Iris pigment epithelial cell (primary cell): ENCODE data around the gene WIZ.

Experiments
- DNase-seq: peaks from one replicate; pipeline ENCODE4 v3.0.0-alpha.2; 2011; ENCODE audit warnings: low read depth

Gene WIZ

GRCh38 chr19:15374105-15374651 is 75.6 kb downstream of the WIZ start:
- DNase-seq: no peak

DNA sequence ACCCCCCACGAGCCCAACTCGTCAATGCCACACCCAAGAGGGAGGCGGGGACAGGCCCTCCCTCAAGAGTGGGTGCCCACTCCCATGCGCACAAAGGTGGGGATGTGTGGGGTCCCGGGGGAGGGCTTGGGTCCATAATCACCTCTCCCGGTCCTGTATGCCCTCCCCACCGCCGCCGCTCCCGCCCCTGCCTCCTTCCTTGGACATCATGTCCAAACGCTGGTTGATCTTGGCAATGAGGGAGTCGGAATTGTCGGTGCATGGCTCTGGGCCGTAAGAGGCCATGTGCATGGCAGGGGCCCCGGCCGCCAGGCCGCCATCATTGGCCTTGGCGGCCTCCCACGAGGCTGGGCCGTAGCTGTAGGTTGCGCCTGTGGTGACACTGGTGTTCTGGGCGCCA is 76.1 kb downstream of the WIZ start:
- no peak for DNase-seq

DNA sequence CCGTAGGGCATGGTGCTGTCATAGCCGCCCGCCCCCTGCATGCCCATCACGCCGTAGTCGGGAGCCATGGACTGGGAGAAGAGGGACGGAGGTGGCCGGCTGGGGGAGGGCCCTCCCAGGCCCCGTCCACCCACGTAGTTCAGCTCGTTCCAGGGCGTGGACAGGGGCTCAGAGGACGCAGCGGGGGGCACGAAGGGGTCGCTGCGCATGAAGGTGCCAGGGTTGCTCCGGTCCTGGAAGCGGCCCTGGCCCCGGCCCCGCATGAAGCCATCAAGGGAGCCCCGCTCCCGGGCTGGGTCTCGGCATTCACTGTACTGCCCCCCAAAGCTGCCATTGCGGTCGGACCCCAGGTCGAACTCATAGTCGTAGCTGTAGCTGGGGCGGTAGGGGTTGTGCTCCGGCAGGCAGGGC is 76.9 kb downstream of the WIZ start:
- no peak for DNase-seq

- no peak for DNase-seq
These were observed 77.3 kb downstream of the WIZ start for GRCh38 chr19:15372470-15372869.

DNA sequence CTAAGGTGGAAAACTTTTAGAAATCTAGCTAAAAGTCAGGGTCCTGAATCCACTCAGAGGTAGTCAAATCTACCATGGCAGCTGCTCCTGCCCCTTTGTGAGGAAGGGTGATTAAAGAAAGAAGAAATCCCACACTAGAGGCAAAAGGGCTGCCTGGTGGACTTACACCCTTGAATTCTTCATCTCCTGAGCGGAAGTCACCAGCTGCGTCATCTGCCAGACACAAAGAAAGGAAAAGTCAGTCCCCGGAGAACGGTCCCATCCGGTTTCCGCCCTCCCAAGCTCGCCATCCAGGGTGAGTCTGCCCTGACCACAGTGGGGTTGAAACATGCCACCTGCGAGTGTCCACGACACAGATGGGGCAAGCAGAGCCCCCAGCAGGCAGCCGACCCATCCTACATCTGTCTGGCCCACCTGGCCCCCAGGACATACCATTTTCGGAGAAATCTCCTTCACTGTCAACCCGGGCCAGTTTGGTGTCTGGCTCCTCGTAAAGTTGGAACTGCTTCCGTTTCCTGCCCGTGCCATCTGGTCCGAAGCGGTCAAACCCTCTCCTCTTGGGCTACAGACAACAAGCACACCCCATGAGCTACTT is 77.9 kb downstream of the WIZ start:
- no peak for DNase-seq

DNA sequence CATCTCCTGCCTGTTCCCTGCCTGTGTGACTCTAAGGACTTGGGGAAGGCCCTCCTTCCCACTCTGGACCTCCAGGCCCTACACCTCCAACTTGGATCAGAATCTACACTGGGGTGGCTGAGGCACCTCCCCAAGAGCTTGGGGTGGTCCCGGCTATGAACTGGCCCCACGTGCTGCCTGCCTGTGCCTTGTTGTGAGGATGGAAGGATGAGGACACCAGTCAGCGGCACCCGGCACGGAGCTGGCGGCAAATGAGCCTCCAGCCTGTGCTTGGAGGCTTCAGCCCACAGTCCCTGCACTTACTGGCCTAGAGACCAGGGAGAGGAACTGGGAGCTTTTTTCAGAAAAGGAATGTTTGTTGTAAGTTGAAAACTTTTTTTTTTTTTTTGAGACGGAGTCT is 78.6 kb downstream of the WIZ start:
- no peak for DNase-seq
